Measurements from ENCODE around the gene SECISBP2L. TPM values are rescaled to one million over a fixed set of nuclear protein-coding genes. Genes with fewer than 3 reads are reported as not detected.
A peak's percentile ranks its signal among the peaks of the same experiment; 100 is the strongest.

Gene SECISBP2L
- total RNA-seq, 5 donors from 2014 or later (not counting 1 experiment from before 2014, with no cell fraction given), result 46.8 to 62.5 (median 48.7) TPM

DNA sequence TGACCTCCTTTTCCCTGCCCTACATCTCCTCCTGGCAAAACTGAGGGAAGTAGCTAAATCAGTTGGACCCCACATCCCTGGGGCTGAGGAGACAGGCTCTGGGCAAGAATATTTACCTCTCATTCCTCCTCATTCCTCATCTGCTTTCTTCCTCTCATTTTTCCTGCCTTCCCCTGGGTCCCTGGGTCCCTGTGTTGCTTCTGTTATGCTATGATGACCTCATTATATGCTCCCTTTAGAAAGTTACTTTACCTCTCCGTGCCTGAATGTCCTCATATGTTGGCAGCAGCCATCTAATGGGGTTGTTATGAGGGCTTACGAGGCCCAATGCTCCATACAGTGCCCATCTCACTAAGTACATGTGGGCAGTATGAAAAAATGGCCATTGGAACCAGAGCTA, 81.3 kb downstream of the SECISBP2L start:
- DNase-seq (no peak), ATAC-seq (replicated peaks in 1 of 4) (no peak)
- peaks cover 8 to 34% of the 10 kb centered on the region in 2 experiments for H3K27me3 ChIP-seq (replicated peaks in 1 of 2; ENCODE audit: control insufficient read depth in 2 of 2, extremely low read depth in 1 of 2, insufficient read depth in 2 of 2, low read length in 1 of 2)
- H3K4me1 ChIP-seq (ENCODE audit: control insufficient read depth in 1 of 2, extremely low read depth in 1 of 2, insufficient read depth in 2 of 2, low read length in 2 of 2), result peaks cover 24 to 29% of the 10 kb centered on the region in 2 experiments
- H3K27ac ChIP-seq (ENCODE audit: low read length), result no peak overlapping the region
- Mint-ChIP-seq H3K36me3 (no peaks in the 10 kb centered on the region), H3K4me3 (peak overlapping the region in 1 of 3 donors; percentile 84), H3K27me3 (peaks cover 34 to 40% of the 10 kb centered on the region in 2 donors), H3K27ac (no peak overlapping the region), H3K4me1 (peaks cover 31 to 36% (median 33%) of the 10 kb centered on the region in 3 donors), H3K9me3 (no peaks in the 10 kb centered on the region)
- CTCF ChIA-PET, result interaction anchor here (1.1 to 3.9 kb wide), 4 partner anchors 9 to 191 kb away, joined by 3 to 22 read pairs (median 6); no protein-coding TSS in a partner anchor
- no CpG with 5 or more reads among the region's 2 CpGs for WGBS (ENCODE audit: insufficient coverage)
- POLR2A ChIA-PET, result no interaction called here
- no peaks in the 10 kb centered on the region for H3K9me3 ChIP-seq
- H3K4me3 ChIP-seq (ENCODE audit: control insufficient read depth in 1 of 2, extremely low read depth in 1 of 2, low read length in 1 of 2), result no peak overlapping the region
- H3K36me3 ChIP-seq (ENCODE audit: control insufficient read depth in 2 of 2, extremely low read depth in 1 of 2, insufficient read depth in 1 of 2, low read length in 1 of 2), result no peaks in the 10 kb centered on the region

DNA sequence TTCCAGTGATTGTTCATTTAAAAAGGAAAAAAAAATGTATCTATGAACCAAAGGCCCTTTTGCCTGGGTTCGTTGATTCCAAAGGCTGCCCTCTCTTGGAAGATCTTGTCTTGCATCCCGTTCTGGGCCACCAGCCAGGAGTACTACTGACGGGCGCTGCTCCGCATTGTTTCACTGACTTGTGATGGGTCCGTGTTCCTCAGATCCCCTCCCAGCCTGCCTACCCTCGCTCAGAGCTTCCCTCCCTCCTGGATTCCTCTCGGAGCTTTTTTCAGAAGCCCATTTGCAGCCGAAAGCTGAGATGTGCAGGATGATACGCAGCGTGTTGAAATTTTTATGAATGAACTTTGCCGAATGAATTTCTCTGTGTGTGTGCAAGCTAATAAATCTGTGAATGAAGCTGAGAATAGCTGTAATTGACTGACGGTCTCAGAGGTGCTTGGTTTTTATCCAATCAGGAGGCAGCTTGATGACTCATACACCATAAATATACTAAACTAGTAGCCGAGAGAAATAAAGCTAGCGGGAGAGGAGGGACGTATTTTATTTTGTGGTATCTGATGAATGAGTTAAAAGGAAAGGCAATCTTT, 82.6 kb downstream of the SECISBP2L start, which contains the start of gene SHC4:
Gene SHC4, minus strand, starts transcription at position 396 of the 590 bp plus-strand sequence. CDS start 904 bp downstream, outside the sequence.
- H3K36me3 Mint-ChIP-seq, result no peaks in the 10 kb centered on the region
- Histone ChIP-seq H3K27ac (ENCODE audit: low read length) (no peak within 1 kb of the TSS), H3K4me3 (ENCODE audit: control insufficient read depth in 1 of 2, extremely low read depth in 1 of 2, low read length in 1 of 2) (peak within 1 kb of the TSS; percentile 39 to 89), H3K9me3 (no peaks in the 10 kb centered on the region), H3K27me3 (replicated peaks in 1 of 2; ENCODE audit: control insufficient read depth in 2 of 2, extremely low read depth in 1 of 2, insufficient read depth in 2 of 2, low read length in 1 of 2) (peaks cover 8 to 34% of the 10 kb centered on the region in 2 experiments), H3K36me3 (ENCODE audit: control insufficient read depth in 2 of 2, extremely low read depth in 1 of 2, insufficient read depth in 1 of 2, low read length in 1 of 2) (no peaks in the 10 kb centered on the region), H3K4me1 (ENCODE audit: control insufficient read depth in 1 of 2, extremely low read depth in 1 of 2, insufficient read depth in 2 of 2, low read length in 2 of 2) (peaks cover 24 to 29% of the 10 kb centered on the region in 2 experiments)
- H3K4me1 Mint-ChIP-seq, result peaks cover 31 to 36% (median 33%) of the 10 kb centered on the region in 3 donors
- H3K9me3 Mint-ChIP-seq, result no peaks in the 10 kb centered on the region
- WGBS (ENCODE audit: insufficient coverage), result 0% methylated on average over 5 of the region's 16 CpGs
- peak in 2 of 35 experiments; percentile 9 to 50 for DNase-seq
- H3K27ac Mint-ChIP-seq, result no peak within 1 kb of the TSS
- ChIA-PET CTCF (interaction anchor here (0.6 to 3.9 kb wide), 4 partner anchors 11 to 1283 kb away, joined by 3 to 22 read pairs (median 4); no protein-coding TSS in a partner anchor), POLR2A (no interaction called here)
- ATAC-seq (replicated peaks in 1 of 4), result peak; percentile 39 to 69 (median 62)
- peak within 1 kb of the TSS; percentile 63 to 84 (median 75) for H3K4me3 Mint-ChIP-seq
- peaks cover 34 to 37% of the 10 kb centered on the region in 2 donors for H3K27me3 Mint-ChIP-seq

DNA sequence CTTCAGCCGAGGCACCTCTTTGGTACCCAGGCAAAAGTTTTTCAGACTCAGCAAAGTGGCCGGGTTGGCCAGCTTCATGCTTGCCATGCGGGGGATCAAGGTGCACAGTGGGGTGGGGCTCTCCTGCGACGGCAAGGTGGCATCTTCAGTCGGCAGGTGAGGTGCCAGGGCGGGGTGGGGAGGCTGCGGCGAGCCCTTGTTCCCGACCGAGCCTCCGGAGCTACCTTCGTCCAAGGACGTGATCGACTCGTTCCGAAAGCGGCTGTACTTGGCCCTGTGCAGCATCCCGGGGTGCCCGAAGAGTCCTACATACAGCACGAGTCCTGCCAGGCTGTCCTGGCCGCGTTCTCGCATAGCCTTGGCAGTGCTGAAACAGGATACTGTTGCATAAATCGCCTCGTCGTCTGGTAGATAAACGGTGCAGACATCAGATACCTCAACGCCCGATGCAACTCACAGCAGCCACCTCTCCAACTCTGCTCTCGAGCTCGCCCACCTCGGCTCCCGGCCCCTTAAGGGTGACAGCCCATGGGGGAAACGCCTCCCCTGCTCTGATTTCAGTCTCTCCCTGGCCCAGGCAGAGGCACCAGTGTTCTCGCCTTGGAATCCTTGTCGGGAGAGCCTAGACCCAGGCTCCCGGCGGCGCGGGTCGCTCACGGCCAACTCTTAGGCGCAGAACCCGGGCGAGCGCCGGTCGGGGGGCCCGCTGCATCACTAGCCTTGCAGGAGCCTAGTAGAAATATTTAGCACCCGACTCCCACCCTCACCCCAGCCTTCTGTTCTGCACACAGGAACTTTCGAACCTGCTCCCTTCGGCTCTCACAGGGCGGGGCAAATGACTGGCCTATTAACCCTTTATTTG, 83.4 kb downstream of the SECISBP2L start:
- Mint-ChIP-seq H3K4me3 (peak overlapping the region; percentile 63 to 84 (median 75)), H3K36me3 (no peaks in the 10 kb centered on the region), H3K4me1 (peaks cover 31 to 36% (median 33%) of the 10 kb centered on the region in 3 donors), H3K9me3 (no peaks in the 10 kb centered on the region), H3K27ac (no peak overlapping the region), H3K27me3 (peaks cover 36 to 42% of the 10 kb centered on the region in 2 donors)
- peak in 3 of 4 experiments; percentile 21 to 51 (median 28) for ATAC-seq (replicated peaks in 1 of 4)
- peaks cover 24 to 29% of the 10 kb centered on the region in 2 experiments for H3K4me1 ChIP-seq (ENCODE audit: control insufficient read depth in 1 of 2, extremely low read depth in 1 of 2, insufficient read depth in 2 of 2, low read length in 2 of 2)
- CTCF ChIA-PET, result interaction anchor here in 1 of 2 donors (0.8 to 3.9 kb wide), 2 partner anchors 13 to 1284 kb away, joined by 3 to 22 read pairs; no protein-coding TSS in a partner anchor
- H3K27ac ChIP-seq (ENCODE audit: low read length), result no peak overlapping the region
- POLR2A ChIA-PET, result no interaction called here
- no peaks in the 10 kb centered on the region for H3K36me3 ChIP-seq (ENCODE audit: control insufficient read depth in 2 of 2, extremely low read depth in 1 of 2, insufficient read depth in 1 of 2, low read length in 1 of 2)
- 25% methylated on average over 51 of the region's 54 CpGs for WGBS (ENCODE audit: insufficient coverage)
- DNase-seq, result peak in 5 of 35 experiments; percentile 7 to 23 (median 9)
- H3K9me3 ChIP-seq, result no peaks in the 10 kb centered on the region
- H3K27me3 ChIP-seq (replicated peaks in 1 of 2; ENCODE audit: control insufficient read depth in 2 of 2, extremely low read depth in 1 of 2, insufficient read depth in 2 of 2, low read length in 1 of 2), result peaks cover 8 to 31% of the 10 kb centered on the region in 2 experiments
- peak overlapping the region; percentile 39 to 89 for H3K4me3 ChIP-seq (ENCODE audit: control insufficient read depth in 1 of 2, extremely low read depth in 1 of 2, low read length in 1 of 2)

DNA sequence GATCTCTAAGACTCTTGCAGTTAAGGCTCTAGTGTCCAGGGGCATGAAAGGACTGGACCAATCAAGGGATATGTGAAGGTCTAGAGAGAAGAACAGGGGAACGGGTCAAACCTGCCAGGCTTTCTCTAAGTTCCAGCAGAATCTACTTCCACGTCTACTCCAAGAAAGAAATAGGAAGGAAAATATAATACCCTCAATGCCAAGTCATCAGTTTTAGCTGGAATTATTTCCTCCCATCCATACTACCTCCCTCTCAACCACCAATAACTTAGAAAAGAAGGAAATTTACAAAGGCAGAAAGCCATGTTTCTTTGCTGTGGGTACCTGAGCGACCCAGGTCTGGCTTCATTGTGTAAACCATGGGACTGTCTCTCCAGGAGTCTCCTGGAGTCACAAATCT, 90.3 kb downstream of the SECISBP2L start:
- no peak overlapping the region for H3K4me3 Mint-ChIP-seq
- Histone ChIP-seq H3K4me1 (ENCODE audit: control insufficient read depth in 1 of 2, extremely low read depth in 1 of 2, insufficient read depth in 2 of 2, low read length in 2 of 2) (no peaks in the 10 kb centered on the region), H3K9me3 (no peaks in the 10 kb centered on the region), H3K27ac (ENCODE audit: low read length) (no peak overlapping the region), H3K36me3 (ENCODE audit: control insufficient read depth in 2 of 2, extremely low read depth in 1 of 2, insufficient read depth in 1 of 2, low read length in 1 of 2) (no peaks in the 10 kb centered on the region), H3K4me3 (ENCODE audit: control insufficient read depth in 1 of 2, extremely low read depth in 1 of 2, low read length in 1 of 2) (no peak overlapping the region), H3K27me3 (replicated peaks in 1 of 2; ENCODE audit: control insufficient read depth in 2 of 2, extremely low read depth in 1 of 2, insufficient read depth in 2 of 2, low read length in 1 of 2) (peaks cover 0 to 5% of the 10 kb centered on the region in 2 experiments)
- DNase-seq (no peak), ATAC-seq (replicated peaks in 1 of 4) (no peak)
- no peaks in the 10 kb centered on the region for H3K9me3 Mint-ChIP-seq
- CTCF ChIA-PET, result no interaction called here
- no peaks in the 10 kb centered on the region for H3K36me3 Mint-ChIP-seq
- POLR2A ChIA-PET, result no interaction called here
- H3K4me1 Mint-ChIP-seq, result no peaks in the 10 kb centered on the region
- H3K27me3 Mint-ChIP-seq, result peaks cover 19 to 21% of the 10 kb centered on the region in 2 donors
- no peak overlapping the region for H3K27ac Mint-ChIP-seq
- WGBS (ENCODE audit: insufficient coverage), result 71% methylated on average over 1 of the region's 3 CpGs

DNA sequence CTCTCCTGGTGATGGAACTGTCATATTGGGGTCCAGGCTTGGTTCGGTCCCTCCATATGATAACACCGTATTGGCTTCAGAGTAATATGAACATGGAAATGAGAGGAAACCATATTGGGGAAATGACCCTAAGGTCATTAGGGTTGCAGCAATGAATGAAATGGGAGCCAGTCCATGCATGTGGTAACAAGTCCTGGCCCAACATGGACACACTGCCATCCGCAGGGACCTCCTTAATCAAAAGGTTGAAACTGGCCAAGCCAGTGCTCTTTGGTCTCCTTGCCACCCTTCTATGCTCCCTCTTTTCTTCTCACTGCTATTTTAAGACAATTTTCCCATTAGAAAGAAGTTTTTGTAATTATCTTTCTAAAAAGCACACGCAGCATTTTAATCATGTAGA, 90.9 kb downstream of the SECISBP2L start:
- no peak overlapping the region for H3K4me3 Mint-ChIP-seq
- Histone ChIP-seq H3K4me1 (ENCODE audit: control insufficient read depth in 1 of 2, extremely low read depth in 1 of 2, insufficient read depth in 2 of 2, low read length in 2 of 2) (no peaks in the 10 kb centered on the region), H3K9me3 (no peaks in the 10 kb centered on the region), H3K36me3 (ENCODE audit: control insufficient read depth in 2 of 2, extremely low read depth in 1 of 2, insufficient read depth in 1 of 2, low read length in 1 of 2) (no peaks in the 10 kb centered on the region), H3K27me3 (replicated peaks in 1 of 2; ENCODE audit: control insufficient read depth in 2 of 2, extremely low read depth in 1 of 2, insufficient read depth in 2 of 2, low read length in 1 of 2) (peaks cover 0 to 5% of the 10 kb centered on the region in 2 experiments), H3K27ac (ENCODE audit: low read length) (no peak overlapping the region), H3K4me3 (ENCODE audit: control insufficient read depth in 1 of 2, extremely low read depth in 1 of 2, low read length in 1 of 2) (no peak overlapping the region)
- no peaks in the 10 kb centered on the region for H3K9me3 Mint-ChIP-seq
- no peak for DNase-seq
- H3K36me3 Mint-ChIP-seq, result no peaks in the 10 kb centered on the region
- ChIA-PET CTCF (no interaction called here), POLR2A (interaction anchor here in 1 of 2 donors (0.6 kb wide), 1 partner anchor 34 kb away, joined by 5 read pairs; no protein-coding TSS in a partner anchor)
- no peak overlapping the region for H3K27ac Mint-ChIP-seq
- 90% methylated on average over 2 of the region's 4 CpGs for WGBS (ENCODE audit: insufficient coverage)
- ATAC-seq (replicated peaks in 1 of 4), result no peak
- no peaks in the 10 kb centered on the region for H3K4me1 Mint-ChIP-seq
- peaks cover 22 to 25% of the 10 kb centered on the region in 2 donors for H3K27me3 Mint-ChIP-seq

DNA sequence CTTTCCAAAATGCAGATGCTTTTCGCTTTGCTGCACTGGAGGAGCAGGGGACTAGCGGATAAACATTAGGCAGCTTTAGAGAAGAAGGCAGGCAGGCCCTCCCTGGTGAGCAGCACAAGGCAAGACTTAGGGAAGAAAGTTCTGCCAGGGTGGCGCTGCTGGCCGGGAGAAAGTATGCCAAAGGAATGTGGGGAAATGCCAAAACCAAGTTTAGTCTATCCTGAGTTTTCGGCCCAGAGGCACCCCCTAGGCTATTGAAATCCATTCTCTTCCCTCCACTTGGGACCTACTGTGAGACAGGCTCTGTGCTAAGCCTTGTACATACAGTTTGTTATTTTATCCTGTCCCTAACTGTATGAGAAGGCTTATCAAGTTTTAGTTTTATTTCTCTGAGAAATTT, 91.7 kb downstream of the SECISBP2L start:
- WGBS (ENCODE audit: insufficient coverage), result 94% methylated on average over 5 of the region's 5 CpGs
- no peaks in the 10 kb centered on the region for H3K36me3 Mint-ChIP-seq
- POLR2A ChIA-PET, result no interaction called here

More for the DNA sequence above, 91.7 kb downstream of the SECISBP2L start:
- H3K27me3 Mint-ChIP-seq, result peaks cover 21 to 25% of the 10 kb centered on the region in 2 donors
- no peak overlapping the region for H3K27ac ChIP-seq (ENCODE audit: low read length)
- no peaks in the 10 kb centered on the region for H3K4me1 ChIP-seq (ENCODE audit: control insufficient read depth in 1 of 2, extremely low read depth in 1 of 2, insufficient read depth in 2 of 2, low read length in 2 of 2)
- H3K4me3 ChIP-seq (ENCODE audit: control insufficient read depth in 1 of 2, extremely low read depth in 1 of 2, low read length in 1 of 2), result no peak overlapping the region
- H3K9me3 Mint-ChIP-seq, result no peaks in the 10 kb centered on the region
- CTCF ChIA-PET, result no interaction called here
- H3K4me1 Mint-ChIP-seq, result no peaks in the 10 kb centered on the region
- H3K27me3 ChIP-seq (replicated peaks in 1 of 2; ENCODE audit: control insufficient read depth in 2 of 2, extremely low read depth in 1 of 2, insufficient read depth in 2 of 2, low read length in 1 of 2), result peaks cover 0 to 5% of the 10 kb centered on the region in 2 experiments
- no peaks in the 10 kb centered on the region for H3K9me3 ChIP-seq
- ATAC-seq (replicated peaks in 1 of 4) (no peak), DNase-seq (no peak)
- H3K36me3 ChIP-seq (ENCODE audit: control insufficient read depth in 2 of 2, extremely low read depth in 1 of 2, insufficient read depth in 1 of 2, low read length in 1 of 2), result no peaks in the 10 kb centered on the region
- H3K4me3 Mint-ChIP-seq, result no peak overlapping the region
- no peak overlapping the region for H3K27ac Mint-ChIP-seq
